Measurements from ENCODE around the gene KCNE5. TPM values are rescaled to one million over a fixed set of nuclear protein-coding genes. Genes with fewer than 3 reads are reported as not detected.

The KCNE5 gene
- total RNA-seq, 1 donor: 0.36 TPM

- no peak for DNase-seq (ENCODE audit: insufficient read length, low spot score, missing footprints)
- Histone ChIP-seq H3K4me3 (ENCODE audit: insufficient read depth, low read length) (no peak overlapping the region), H3K9me3 (ENCODE audit: low read depth, low read length) (no peaks in the 10 kb centered on the region), H3K27me3 (ENCODE audit: insufficient read depth, low read length) (peaks cover 7% of the 10 kb centered on the region), H2AFZ (ENCODE audit: low read length) (no peak overlapping the region), H3K4me1 (ENCODE audit: insufficient read depth, low read length) (no peaks in the 10 kb centered on the region), H3K27ac (ENCODE audit: low read depth, low read length) (no peak overlapping the region), H3K36me3 (ENCODE audit: insufficient read depth, low read length) (no peaks in the 10 kb centered on the region), H4K20me1 (ENCODE audit: insufficient read depth, low read length) (peaks cover 3% of the 10 kb centered on the region), H3K4me2 (ENCODE audit: insufficient read depth, low read length) (no peak overlapping the region), H3K79me2 (ENCODE audit: insufficient read depth, low read length) (no peaks in the 10 kb centered on the region)
- TF ChIP-seq CTCF (IDR thresholded peaks at IDR 0.05; ENCODE audit: extremely low read depth, low read depth, low read length): no peak
Observed at GRCh38 chrX:109619771-109620170, 5.2 kb downstream of the KCNE5 start.

- no peak for DNase-seq (ENCODE audit: insufficient read length, low spot score, missing footprints)
- no peak overlapping the region for H3K4me2 ChIP-seq (ENCODE audit: insufficient read depth, low read length)
- TF ChIP-seq CTCF (IDR thresholded peaks at IDR 0.05; ENCODE audit: extremely low read depth, low read depth, low read length): no peak
- no peaks in the 10 kb centered on the region for H3K9me3 ChIP-seq (ENCODE audit: low read depth, low read length)
- no peaks in the 10 kb centered on the region for H3K79me2 ChIP-seq (ENCODE audit: insufficient read depth, low read length)
- H3K36me3 ChIP-seq (ENCODE audit: insufficient read depth, low read length): no peaks in the 10 kb centered on the region
- peaks cover 7% of the 10 kb centered on the region for H3K27me3 ChIP-seq (ENCODE audit: insufficient read depth, low read length)
- no peak overlapping the region for H3K27ac ChIP-seq (ENCODE audit: low read depth, low read length)
- no peak overlapping the region for H3K4me3 ChIP-seq (ENCODE audit: insufficient read depth, low read length)
- no peaks in the 10 kb centered on the region for H4K20me1 ChIP-seq (ENCODE audit: insufficient read depth, low read length)
- H2AFZ ChIP-seq (ENCODE audit: low read length): no peak overlapping the region
- no peaks in the 10 kb centered on the region for H3K4me1 ChIP-seq (ENCODE audit: insufficient read depth, low read length)
Observed at GRCh38 chrX:109614951-109615350, 10.0 kb downstream of the KCNE5 start.

- no peak overlapping the region for H3K4me3 ChIP-seq (ENCODE audit: insufficient read depth, low read length)
- H3K36me3 ChIP-seq (ENCODE audit: insufficient read depth, low read length): no peaks in the 10 kb centered on the region
- no peaks in the 10 kb centered on the region for H3K9me3 ChIP-seq (ENCODE audit: low read depth, low read length)
- peaks cover 15% of the 10 kb centered on the region for H3K27me3 ChIP-seq (ENCODE audit: insufficient read depth, low read length)
- DNase-seq (ENCODE audit: insufficient read length, low spot score, missing footprints): no peak
- no peak overlapping the region for H3K27ac ChIP-seq (ENCODE audit: low read depth, low read length)
- no peaks in the 10 kb centered on the region for H4K20me1 ChIP-seq (ENCODE audit: insufficient read depth, low read length)
- no peak for TF ChIP-seq CTCF (IDR thresholded peaks at IDR 0.05; ENCODE audit: extremely low read depth, low read depth, low read length)
- no peaks in the 10 kb centered on the region for H3K79me2 ChIP-seq (ENCODE audit: insufficient read depth, low read length)
- no peak overlapping the region for H2AFZ ChIP-seq (ENCODE audit: low read length)
- no peaks in the 10 kb centered on the region for H3K4me1 ChIP-seq (ENCODE audit: insufficient read depth, low read length)
- H3K4me2 ChIP-seq (ENCODE audit: insufficient read depth, low read length): no peak overlapping the region
Observed at GRCh38 chrX:109601486-109601885, 23.5 kb downstream of the KCNE5 start.

GRCh38 chrX:109600237-109600651, 24.7 kb downstream of the KCNE5 start:
- Histone ChIP-seq H3K4me1 (ENCODE audit: insufficient read depth, low read length) (no peaks in the 10 kb centered on the region), H3K4me3 (ENCODE audit: insufficient read depth, low read length) (peak overlapping the region; percentile 33), H3K27ac (ENCODE audit: low read depth, low read length) (no peak overlapping the region), H3K9me3 (ENCODE audit: low read depth, low read length) (no peaks in the 10 kb centered on the region), H2AFZ (ENCODE audit: low read length) (no peak overlapping the region), H3K4me2 (ENCODE audit: insufficient read depth, low read length) (no peak overlapping the region), H4K20me1 (ENCODE audit: insufficient read depth, low read length) (no peaks in the 10 kb centered on the region), H3K36me3 (ENCODE audit: insufficient read depth, low read length) (no peaks in the 10 kb centered on the region), H3K79me2 (ENCODE audit: insufficient read depth, low read length) (no peaks in the 10 kb centered on the region), H3K27me3 (ENCODE audit: insufficient read depth, low read length) (peaks cover 15% of the 10 kb centered on the region)
- no peak for DNase-seq (ENCODE audit: insufficient read length, low spot score, missing footprints)
- TF ChIP-seq CTCF (IDR thresholded peaks at IDR 0.05; ENCODE audit: extremely low read depth, low read depth, low read length): no peak

Measured in osteoblast (primary cell).